ENCODE results near the gene C7orf57.

C7orf57 gene

DNA sequence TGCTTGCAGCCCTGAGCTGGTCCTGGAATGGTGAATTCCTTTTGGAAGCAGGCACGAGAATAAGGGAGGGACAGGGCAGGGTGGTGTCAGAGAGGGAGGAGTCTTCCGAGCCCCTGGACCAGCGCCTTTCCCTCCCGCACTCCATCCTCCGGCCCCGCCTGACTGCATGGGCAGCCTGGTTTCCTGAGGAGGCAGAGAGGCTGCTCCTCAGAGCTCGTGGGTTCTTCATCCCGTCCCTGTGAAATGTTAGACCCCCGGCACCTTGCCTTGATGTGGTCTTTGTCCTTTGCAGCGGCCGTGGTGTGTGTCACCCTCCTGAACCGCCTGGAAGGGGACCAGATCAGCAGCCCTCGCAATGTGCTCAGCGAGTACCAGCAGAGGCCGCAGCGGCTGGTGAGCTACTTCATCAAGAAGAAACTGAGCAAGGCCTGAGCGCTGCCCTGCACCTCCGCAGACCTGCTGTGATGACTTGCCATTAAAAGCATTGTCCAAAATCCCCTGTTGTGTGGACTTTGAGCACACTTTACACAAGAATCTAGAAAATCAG lies 72.7 kb downstream of the C7orf57 start:
- no peak overlapping the region for H3K4me3 ChIP-seq (ENCODE audit: low read length)
- DNase-seq (ENCODE audit: low read depth): no peak
- TF ChIP-seq, protein P1, sequence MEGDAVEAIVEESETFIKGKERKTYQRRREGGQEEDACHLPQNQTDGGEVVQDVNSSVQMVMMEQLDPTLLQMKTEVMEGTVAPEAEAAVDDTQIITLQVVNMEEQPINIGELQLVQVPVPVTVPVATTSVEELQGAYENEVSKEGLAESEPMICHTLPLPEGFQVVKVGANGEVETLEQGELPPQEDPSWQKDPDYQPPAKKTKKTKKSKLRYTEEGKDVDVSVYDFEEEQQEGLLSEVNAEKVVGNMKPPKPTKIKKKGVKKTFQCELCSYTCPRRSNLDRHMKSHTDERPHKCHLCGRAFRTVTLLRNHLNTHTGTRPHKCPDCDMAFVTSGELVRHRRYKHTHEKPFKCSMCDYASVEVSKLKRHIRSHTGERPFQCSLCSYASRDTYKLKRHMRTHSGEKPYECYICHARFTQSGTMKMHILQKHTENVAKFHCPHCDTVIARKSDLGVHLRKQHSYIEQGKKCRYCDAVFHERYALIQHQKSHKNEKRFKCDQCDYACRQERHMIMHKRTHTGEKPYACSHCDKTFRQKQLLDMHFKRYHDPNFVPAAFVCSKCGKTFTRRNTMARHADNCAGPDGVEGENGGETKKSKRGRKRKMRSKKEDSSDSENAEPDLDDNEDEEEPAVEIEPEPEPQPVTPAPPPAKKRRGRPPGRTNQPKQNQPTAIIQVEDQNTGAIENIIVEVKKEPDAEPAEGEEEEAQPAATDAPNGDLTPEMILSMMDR (conservative IDR thresholded peaks at IDR 0.05; ENCODE audit: low read length): no peak

DNA sequence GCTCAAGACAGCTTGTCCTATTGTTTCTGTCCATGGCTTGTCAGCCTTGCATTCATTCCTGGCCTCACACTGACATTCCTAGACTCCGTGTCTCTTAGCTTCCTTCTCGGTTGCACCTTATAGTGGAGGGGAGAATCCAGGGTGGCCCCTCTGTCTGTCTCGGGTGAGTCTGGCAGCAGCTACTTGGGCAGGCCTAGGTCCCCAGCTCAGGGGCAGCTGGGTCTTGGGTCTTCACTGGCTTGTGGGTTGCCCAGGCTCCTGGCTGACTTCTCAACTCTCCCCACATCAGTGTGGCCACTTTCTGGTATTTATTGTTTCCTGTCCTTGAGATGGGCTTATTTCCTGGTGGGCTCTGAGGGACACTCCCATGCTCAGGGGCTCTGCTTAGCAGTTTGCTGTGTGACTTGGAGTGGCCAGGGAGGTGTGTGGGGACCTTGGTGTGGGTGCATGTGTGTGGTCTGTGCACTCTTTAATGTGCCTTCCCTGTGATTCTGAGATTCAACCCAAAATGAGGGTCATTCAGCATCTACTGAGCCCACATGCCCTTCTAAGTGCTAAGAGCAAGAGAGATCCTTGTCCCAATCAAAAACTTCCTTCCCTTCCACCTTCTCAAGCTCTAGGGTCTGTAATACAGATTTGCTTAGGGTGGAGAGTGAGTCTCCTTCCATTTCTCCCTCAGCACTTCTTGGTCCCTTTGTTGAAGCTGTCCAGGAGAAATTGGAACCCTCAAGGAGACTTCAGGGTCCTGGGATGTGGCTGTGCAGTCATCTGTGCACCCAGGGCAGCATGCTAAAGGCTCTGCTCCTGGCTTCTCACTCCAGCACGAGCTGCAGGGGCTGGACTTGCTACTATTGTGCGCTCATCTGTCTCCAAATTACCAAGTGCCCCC lies 73.9 kb downstream of the C7orf57 start:
- no peak overlapping the region for H3K4me3 ChIP-seq (ENCODE audit: low read length)
- DNase-seq (ENCODE audit: low read depth): no peak
- TF ChIP-seq, protein P1 (conservative IDR thresholded peaks at IDR 0.05; ENCODE audit: low read length): no peak

DNA sequence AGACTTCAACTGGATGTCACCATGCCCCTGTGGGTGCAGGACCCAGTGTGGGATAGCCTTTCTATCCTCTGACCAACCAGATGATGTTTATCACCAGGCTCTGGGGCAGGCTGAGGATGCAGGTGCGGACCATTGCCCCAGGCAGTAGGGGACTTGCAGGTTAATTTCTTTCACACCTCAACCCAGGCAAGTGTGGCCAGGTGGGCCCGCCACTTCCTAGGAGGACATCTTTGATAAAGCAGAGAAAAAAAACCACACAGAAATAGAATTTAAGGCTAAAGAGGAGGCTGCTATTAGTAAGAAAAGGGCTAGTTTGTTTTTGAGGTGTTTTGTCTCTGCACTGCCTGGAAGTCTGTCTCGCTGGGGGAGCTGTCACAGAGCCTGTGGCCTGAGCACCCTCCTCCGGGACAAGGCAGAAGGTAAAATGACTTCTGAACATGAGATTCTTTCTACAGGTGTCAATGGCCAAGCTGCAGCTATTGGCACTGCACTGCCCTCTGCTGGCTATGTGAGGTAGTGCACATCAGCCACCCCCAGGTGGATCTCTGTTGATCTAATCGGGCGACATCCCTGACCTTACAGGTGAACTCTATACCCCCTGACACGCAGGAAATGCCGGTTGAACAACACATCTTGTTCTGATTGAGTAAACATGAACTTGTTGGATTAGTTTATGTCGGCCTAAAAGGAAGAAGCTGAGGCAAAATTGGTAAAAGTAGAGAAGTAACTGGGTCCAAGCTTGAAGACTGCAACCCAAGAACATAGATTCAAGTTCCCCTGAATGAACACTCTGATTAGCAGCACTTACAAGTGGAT lies 74.7 kb downstream of the C7orf57 start:
- no peak for DNase-seq (ENCODE audit: low read depth)
- H3K4me3 ChIP-seq (ENCODE audit: low read length): no peak overlapping the region
- TF ChIP-seq, protein P1 (conservative IDR thresholded peaks at IDR 0.05; ENCODE audit: low read length): peak; percentile 100

DNA sequence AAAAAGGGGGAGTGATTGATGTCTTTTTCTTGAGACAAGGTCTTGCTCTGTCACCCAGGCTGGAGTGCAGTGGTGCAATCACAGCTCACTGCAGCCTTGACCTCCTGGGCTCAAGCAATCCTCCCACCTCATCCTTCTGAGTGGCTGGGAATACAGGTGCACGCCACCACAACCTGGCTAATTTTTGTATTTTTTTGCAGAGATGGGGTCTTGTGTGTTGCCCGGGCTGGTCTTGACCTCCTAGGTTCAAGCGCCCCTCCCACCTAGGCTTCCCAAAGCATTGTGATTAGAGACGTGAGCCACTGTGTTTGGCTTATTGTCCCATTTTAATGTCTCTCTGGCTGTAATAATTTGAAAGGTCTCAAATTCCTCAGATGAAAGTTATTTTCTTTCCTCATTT lies 75.5 kb downstream of the C7orf57 start:
- TF ChIP-seq, protein P1 (conservative IDR thresholded peaks at IDR 0.05; ENCODE audit: low read length): no peak
- DNase-seq (ENCODE audit: low read depth): no peak

More for the DNA sequence above, 75.5 kb downstream of the C7orf57 start:
- H3K4me3 ChIP-seq (ENCODE audit: low read length): no peak overlapping the region

Data from AG10803 (cell line).